Thyroid gland (tissue), 4 donors: Measurements from ENCODE around the gene GABPB2. TPM values are rescaled to one million over a fixed set of nuclear protein-coding genes. Genes with fewer than 3 reads are reported as not detected.
A peak's percentile ranks its signal among the peaks of the same experiment; 100 is the strongest.

Source experiments
- DNase-seq, 2 donors: peaks; one replicate each; pipeline ENCODE4 v3.0.0-alpha.2; 2019
- H3K27ac ChIP-seq, 3 donors: fragments of 200-600 bp; sonication (generic); 1 replicate in 2 of 3; 2 replicates in 1 of 3; pipeline ENCODE4 v1.5.1; 2016 to 2019; ENCODE audit warnings: mild to moderate bottlenecking in 1 of 3, moderate library complexity in 1 of 3
- H3K27me3 ChIP-seq: fragments of 200-600 bp; sonication (generic); one replicate; pipeline ENCODE4 v1.5.1; 2019
- H3K36me3 ChIP-seq, 2 donors: fragments of 200-600 bp; sonication (generic); one replicate each; pipeline ENCODE4 v1.5.1; 2016 to 2019
- H3K4me1 ChIP-seq, 2 donors: fragments of 200-600 bp; sonication (generic); one replicate each; pipeline ENCODE4 v1.5.1; 2017 to 2019
- H3K4me3 ChIP-seq, 3 donors: fragments of 200-600 bp; sonication (generic); replicated peaks in 1 of 3; 1 replicate in 2 of 3; 2 replicates in 1 of 3; pipeline ENCODE4 v1.5.1; 2016; ENCODE audit warnings: mild to moderate bottlenecking in 1 of 3
- H3K9me3 ChIP-seq: fragments of 200-600 bp; sonication (generic); one replicate; pipeline ENCODE4 v1.5.1; 2017
- POLR2A ChIP-seq, 2 donors: fragments of 450-650 bp; IDR thresholded peaks; one replicate each; pipeline ENCODE4 v1.6.1; 2017; ENCODE audit warnings: antibody characterized with exemption in 2 of 2, mild to moderate bottlenecking in 2 of 2, moderate library complexity in 1 of 2
- WGBS, 2 donors: methylation state at CpG; one replicate each; pipeline ENCODE4 v1.1.5; 2017; 5-methylcytosine and 5-hydroxymethylcytosine counted together
- intact Hi-C: fragments of 100-400 bp; cut with DNase I; formaldehyde crosslinking; loops from one replicate; pipeline ENCODE4 v1.15.1; 2023
- total RNA-seq, 4 donors: library from RNA; depleted of rRNA; stranded (reverse); fragments of >200 nt; gene quantifications; one replicate each; pipeline ENCODE4 v1.2.3, GENCODE V29; 2016
- TF ChIP-seq, protein P1 (sequence below), 6 experiments: fragments of 200-600 bp in 3 of 6; fragments of 450-650 bp in 3 of 6; sonication (generic) in 3 of 6; IDR thresholded peaks; one replicate each; pipeline ENCODE4 v1.5.1; 2016 to 2019; ENCODE audit warnings: antibody characterized with exemption in 6 of 6, mild to moderate bottlenecking in 2 of 6, inconsistent platforms in 1 of 6, moderate library complexity in 1 of 6

Gene GABPB2
- total RNA-seq, 4 donors from 2014 or later = 14.9 to 22.2 (median 18.3) TPM

DNA sequence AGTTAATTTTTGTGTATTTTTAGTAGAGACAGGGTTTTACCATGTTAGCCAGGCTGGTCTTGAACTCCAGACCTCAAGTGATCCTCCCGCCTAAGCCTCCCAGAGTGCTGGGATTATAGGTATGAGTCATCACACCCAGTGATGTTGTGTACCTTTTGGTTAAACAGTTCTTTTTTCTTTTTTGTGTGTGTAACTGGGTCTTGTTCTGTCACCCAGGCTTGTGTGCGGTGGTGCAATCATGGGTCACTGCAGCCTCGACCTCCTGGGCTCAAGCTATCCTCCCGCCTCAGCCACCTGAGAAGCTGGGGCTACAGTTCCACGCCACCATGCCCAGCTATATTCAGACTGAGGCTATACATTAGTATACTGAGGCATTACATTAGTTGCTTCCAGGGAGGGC is 37.8 kb downstream of the GABPB2 start:
- H3K4me1 ChIP-seq = no peaks in the 10 kb centered on the region
- H3K27me3 ChIP-seq = no peaks in the 10 kb centered on the region
- no peak overlapping the region for H3K4me3 ChIP-seq
- intact Hi-C loops = no loop called here
- H3K9me3 ChIP-seq = no peaks in the 10 kb centered on the region
- DNase-seq = no peak
- H3K27ac ChIP-seq = no peak overlapping the region
- 94 to 95% methylated on average over 5 of the region's 5 CpGs for WGBS, 2 donors
- peaks cover 0 to 11% of the 10 kb centered on the region in 2 donors for H3K36me3 ChIP-seq
- no peak for TF ChIP-seq POLR2A (IDR thresholded peaks at IDR 0.05)
- TF ChIP-seq, protein P1, sequence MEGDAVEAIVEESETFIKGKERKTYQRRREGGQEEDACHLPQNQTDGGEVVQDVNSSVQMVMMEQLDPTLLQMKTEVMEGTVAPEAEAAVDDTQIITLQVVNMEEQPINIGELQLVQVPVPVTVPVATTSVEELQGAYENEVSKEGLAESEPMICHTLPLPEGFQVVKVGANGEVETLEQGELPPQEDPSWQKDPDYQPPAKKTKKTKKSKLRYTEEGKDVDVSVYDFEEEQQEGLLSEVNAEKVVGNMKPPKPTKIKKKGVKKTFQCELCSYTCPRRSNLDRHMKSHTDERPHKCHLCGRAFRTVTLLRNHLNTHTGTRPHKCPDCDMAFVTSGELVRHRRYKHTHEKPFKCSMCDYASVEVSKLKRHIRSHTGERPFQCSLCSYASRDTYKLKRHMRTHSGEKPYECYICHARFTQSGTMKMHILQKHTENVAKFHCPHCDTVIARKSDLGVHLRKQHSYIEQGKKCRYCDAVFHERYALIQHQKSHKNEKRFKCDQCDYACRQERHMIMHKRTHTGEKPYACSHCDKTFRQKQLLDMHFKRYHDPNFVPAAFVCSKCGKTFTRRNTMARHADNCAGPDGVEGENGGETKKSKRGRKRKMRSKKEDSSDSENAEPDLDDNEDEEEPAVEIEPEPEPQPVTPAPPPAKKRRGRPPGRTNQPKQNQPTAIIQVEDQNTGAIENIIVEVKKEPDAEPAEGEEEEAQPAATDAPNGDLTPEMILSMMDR (IDR thresholded peaks at IDR 0.05) = no peak

DNA sequence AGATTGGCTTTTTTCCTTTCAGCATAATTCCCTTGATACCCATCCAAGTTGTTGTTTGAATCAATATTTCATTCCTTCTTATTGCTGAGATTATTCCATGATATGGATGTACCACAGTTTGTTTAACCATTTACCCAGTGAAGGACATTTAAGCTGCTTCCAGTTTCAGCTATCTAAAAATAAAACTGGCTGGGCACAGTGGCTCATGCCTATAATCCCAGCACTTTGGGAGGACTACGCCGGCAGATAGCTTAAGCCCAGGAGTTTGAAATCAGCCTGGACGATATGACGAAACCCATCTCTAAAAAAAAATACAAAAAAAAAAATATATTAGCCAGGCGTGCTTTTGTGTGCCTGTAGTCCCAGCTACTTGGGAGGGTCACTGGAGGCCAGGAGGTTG is 43.3 kb downstream of the GABPB2 start:
- H3K36me3 ChIP-seq = peaks cover 5 to 9% of the 10 kb centered on the region in 2 donors
- no peak overlapping the region for H3K27ac ChIP-seq
- TF ChIP-seq, protein P1 (IDR thresholded peaks at IDR 0.05) = no peak
- TF ChIP-seq POLR2A (IDR thresholded peaks at IDR 0.05) = no peak
- DNase-seq = no peak
- WGBS, 2 donors = 97 to 99% methylated on average over 5 of the region's 5 CpGs
- no peak overlapping the region for H3K4me3 ChIP-seq
- intact Hi-C loops = no loop called here
- H3K4me1 ChIP-seq = no peaks in the 10 kb centered on the region
- H3K9me3 ChIP-seq = no peaks in the 10 kb centered on the region
- no peaks in the 10 kb centered on the region for H3K27me3 ChIP-seq

DNA sequence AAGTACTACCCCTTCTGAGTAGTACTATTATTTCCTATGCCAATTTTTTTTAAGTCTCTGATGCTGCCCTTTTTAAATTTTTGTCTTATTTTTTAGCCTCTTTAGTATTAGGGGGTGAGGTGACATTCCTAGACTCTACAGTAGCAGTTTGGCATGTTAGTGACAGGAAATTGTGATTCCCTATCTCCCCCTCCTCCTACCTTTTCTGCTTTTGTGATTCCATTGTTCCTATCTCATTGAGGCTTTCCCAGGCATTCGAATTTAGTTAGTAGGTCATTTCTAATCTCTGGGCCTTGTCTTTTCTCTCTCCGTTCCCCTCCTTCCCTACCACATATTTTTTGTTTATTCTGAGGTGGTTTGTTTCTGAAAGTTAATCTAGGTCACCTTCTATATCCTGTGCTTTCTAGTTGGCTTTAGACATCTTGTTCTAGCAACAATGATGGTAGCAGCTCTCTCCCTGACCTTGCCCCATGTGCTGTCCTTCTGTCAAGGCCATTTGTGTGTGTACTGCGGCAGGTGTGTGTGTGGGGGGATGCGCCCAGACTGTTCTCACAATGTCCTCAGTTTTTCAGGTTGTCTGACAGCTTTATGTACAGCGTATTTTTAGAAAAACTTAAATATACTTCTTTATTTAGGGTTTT is 54.3 kb downstream of the GABPB2 start:
- Histone ChIP-seq H3K27ac (no peak overlapping the region), H3K4me3 (no peak overlapping the region), H3K9me3 (no peaks in the 10 kb centered on the region), H3K36me3 (no peaks in the 10 kb centered on the region), H3K27me3 (no peaks in the 10 kb centered on the region), H3K4me1 (no peaks in the 10 kb centered on the region)
- WGBS, 2 donors = 83 to 88% methylated on average over 5 of the region's 5 CpGs
- no peak for DNase-seq
- no peak for TF ChIP-seq POLR2A (IDR thresholded peaks at IDR 0.05)
- TF ChIP-seq, protein P1 (IDR thresholded peaks at IDR 0.05) = no peak
- intact Hi-C loops = no loop called here

DNA sequence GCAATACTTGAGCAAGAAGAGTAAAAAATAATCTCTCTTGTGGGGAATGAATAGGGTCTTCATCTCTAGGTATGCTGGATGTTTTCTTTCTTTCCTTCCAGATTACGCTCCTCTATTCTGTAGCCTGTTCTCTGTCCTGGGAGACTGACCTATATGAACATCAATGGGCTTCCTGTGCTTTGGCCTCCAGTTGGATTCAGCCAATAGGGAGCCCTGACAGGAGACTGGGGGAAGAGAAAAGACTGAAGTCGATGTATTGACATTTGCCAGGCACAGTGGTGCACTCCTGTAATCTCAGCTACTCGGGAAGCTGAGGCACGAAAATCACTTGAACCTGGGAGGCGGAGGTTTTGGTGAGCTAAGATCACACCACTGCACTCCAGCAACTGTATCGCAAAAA is 58.2 kb downstream of the GABPB2 start:
- TF ChIP-seq, protein P1 (IDR thresholded peaks at IDR 0.05) = no peak
- TF ChIP-seq POLR2A (IDR thresholded peaks at IDR 0.05) = no peak
- DNase-seq = no peak
- intact Hi-C loops = no loop called here
- Histone ChIP-seq H3K27ac (no peak overlapping the region), H3K4me1 (peaks cover 7 to 10% of the 10 kb centered on the region in 2 donors), H3K4me3 (no peak overlapping the region), H3K27me3 (no peaks in the 10 kb centered on the region), H3K36me3 (no peaks in the 10 kb centered on the region), H3K9me3 (no peaks in the 10 kb centered on the region)
- WGBS, 2 donors = 74 to 78% methylated on average over 6 of the region's 6 CpGs

DNA sequence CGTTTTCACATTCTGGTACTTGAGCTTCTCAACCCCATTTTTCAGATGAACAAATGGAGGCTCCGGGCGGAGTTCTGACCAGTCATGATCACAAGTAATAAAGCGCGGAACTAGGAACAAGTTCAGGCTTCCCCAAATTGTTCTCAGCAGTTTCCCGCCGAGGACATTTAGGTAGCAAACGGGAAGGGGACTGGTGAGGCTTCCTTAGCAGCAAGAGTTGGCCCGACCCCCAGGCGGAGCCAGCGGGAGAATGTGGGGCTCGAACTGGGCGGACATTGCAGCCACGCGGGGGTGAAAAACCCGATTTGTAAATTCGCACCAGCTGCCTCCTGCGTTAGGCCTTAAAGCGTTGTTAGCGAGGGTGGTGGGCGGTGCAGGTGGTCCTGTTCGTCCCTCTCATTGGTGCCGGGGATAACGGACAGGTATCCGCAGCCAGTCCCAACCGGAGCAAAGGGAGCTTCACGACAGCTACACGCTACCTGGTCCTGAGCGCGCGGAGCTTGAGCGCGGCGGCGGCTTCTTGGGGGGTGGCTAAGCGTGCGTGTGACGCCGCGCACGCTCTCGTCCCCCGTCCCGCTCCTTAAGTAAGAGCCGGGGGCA is 60.5 kb downstream of the GABPB2 start:
- intact Hi-C loops = no loop called here
- Histone ChIP-seq H3K4me3 (peak overlapping the region in 2 of 3 donors; percentile 2 to 27), H3K9me3 (no peaks in the 10 kb centered on the region), H3K4me1 (peaks cover 7 to 10% of the 10 kb centered on the region in 2 donors), H3K27ac (no peak overlapping the region), H3K36me3 (no peaks in the 10 kb centered on the region), H3K27me3 (no peaks in the 10 kb centered on the region)
- peak; percentile 90 to 91 for DNase-seq
- peak in 1 of 2 donors; percentile 32 for TF ChIP-seq POLR2A (IDR thresholded peaks at IDR 0.05)
- TF ChIP-seq, protein P1 (IDR thresholded peaks at IDR 0.05) = peak in 1 of 6 experiments; percentile 9
- 8 to 16% methylated on average over 22 to 44 of the region's 45 CpGs for WGBS, 2 donors
